OCI-LY1 (cell line): ENCODE results near the gene MAPK12.

Experiments
- CTCF ChIP-seq: fragments of 200-600 bp; sonication (generic), shearing (Covaris generic); IDR thresholded peaks from 2 replicates; pipeline ENCODE4 v1.5.1; 2017; ENCODE audit warnings: mild to moderate bottlenecking, antibody characterized with exemption, low read length, moderate library complexity, mixed read lengths
- EZH2 ChIP-seq: fragments of 200-600 bp; sonication (generic), shearing (Covaris generic); IDR thresholded peaks from 2 replicates; pipeline ENCODE4 v1.8.0; 2017; ENCODE audit warnings: borderline replicate concordance, mixed run types, mild to moderate bottlenecking, antibody characterized with exemption, low read length, moderate library complexity, mixed read lengths

- no peak for TF ChIP-seq EZH2
- TF ChIP-seq CTCF: no peak
Measured at GRCh38 chr22:50224071-50224470, 37.4 kb downstream of the MAPK12 start.
